Cardiac muscle cell (in vitro differentiated cells and primary cell): ENCODE measurements around the gene TREML1. TPM values are rescaled to one million over a fixed set of nuclear protein-coding genes. Genes with fewer than 3 reads are reported as not detected.
A peak's percentile ranks its signal among the peaks of the same experiment; 100 is the strongest.

Experiments used
- DNase-seq, 2 donors: peaks; one replicate each; pipeline versions ENCODE4 v3.0.0 to v3.0.0-alpha.2; 2010 to 2017; ENCODE audit warnings: low read depth in 1 of 2, low spot score in 1 of 2
- H3K27ac ChIP-seq: fragments of 200-600 bp; sonication (generic); 2 replicates; pipeline ENCODE4 v1.5.1; 2016
- H3K27me3 ChIP-seq: fragments of 200-600 bp; sonication (generic); 2 replicates; pipeline ENCODE4 v1.6.0; 2016; ENCODE audit warnings: control low read depth
- H3K36me3 ChIP-seq: fragments of 200-600 bp; sonication (generic); 2 replicates; pipeline ENCODE4 v1.5.1; 2016; ENCODE audit warnings: control low read depth
- H3K4me1 ChIP-seq: fragments of 200-600 bp; sonication (generic); 2 replicates; pipeline ENCODE4 v1.8.1; 2017; ENCODE audit warnings: low read depth, mild to moderate bottlenecking, mixed run types
- H3K4me3 ChIP-seq: fragments of 200-600 bp; sonication (generic); 2 replicates; pipeline ENCODE4 v1.5.1; 2016; ENCODE audit warnings: mild to moderate bottlenecking
- H3K9me3 ChIP-seq: fragments of 200-600 bp; sonication (generic); 2 replicates; pipeline ENCODE4 v1.5.1; 2017; ENCODE audit warnings: low read depth, mild to moderate bottlenecking, control low read depth
- polyA plus RNA-seq: library from polyadenylated mRNA; unstranded; fragments of >200 nt; fragmentation: Nextera tagmentation; extraction: Ambion mirVana; gene quantifications from 2 replicates; pipeline ENCODE4 v1.2.1, GENCODE V29; 2016
- total RNA-seq: library from RNA; depleted of rRNA; stranded (reverse); fragments of >200 nt; gene quantifications from 2 replicates; pipeline ENCODE4 v1.2.3, GENCODE V29; 2016
- TF ChIP-seq, protein P1 (sequence below): IDR thresholded peaks from 2 replicates; pipeline ENCODE4 v1.5.1; 2012; ENCODE audit warnings: low read depth, mild to moderate bottlenecking, low read length

TREML1 gene
- total and polyA plus RNA-seq, 2 experiments from 2014 or later = not detected

DNA sequence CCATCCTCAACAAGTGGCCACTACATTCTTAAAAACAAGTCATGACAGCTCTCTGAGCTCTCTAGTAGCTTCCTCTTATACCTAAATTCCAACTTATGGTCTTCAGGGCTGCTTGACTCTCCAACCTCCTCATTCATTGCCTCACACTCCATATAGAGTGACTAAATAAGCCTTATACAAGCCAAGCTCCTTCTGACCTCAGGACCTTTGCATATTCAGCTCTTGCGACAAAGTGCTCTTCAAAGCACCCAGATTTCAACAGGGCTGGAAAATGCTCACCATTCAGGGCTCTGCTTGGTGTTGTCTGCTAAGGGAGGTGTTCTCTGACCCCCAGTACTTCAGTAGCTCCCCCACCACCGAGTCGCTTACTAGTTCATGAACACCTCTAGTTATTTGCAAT is 43.1 kb upstream of the TREML1 start:
- Histone ChIP-seq H3K27ac (no peak overlapping the region), H3K27me3 (peaks cover 7% of the 10 kb centered on the region), H3K36me3 (no peaks in the 10 kb centered on the region), H3K4me3 (no peak overlapping the region), H3K4me1 (peaks cover 7% of the 10 kb centered on the region), H3K9me3 (no peaks in the 10 kb centered on the region)
- DNase-seq = no peak
- TF ChIP-seq, protein P1, sequence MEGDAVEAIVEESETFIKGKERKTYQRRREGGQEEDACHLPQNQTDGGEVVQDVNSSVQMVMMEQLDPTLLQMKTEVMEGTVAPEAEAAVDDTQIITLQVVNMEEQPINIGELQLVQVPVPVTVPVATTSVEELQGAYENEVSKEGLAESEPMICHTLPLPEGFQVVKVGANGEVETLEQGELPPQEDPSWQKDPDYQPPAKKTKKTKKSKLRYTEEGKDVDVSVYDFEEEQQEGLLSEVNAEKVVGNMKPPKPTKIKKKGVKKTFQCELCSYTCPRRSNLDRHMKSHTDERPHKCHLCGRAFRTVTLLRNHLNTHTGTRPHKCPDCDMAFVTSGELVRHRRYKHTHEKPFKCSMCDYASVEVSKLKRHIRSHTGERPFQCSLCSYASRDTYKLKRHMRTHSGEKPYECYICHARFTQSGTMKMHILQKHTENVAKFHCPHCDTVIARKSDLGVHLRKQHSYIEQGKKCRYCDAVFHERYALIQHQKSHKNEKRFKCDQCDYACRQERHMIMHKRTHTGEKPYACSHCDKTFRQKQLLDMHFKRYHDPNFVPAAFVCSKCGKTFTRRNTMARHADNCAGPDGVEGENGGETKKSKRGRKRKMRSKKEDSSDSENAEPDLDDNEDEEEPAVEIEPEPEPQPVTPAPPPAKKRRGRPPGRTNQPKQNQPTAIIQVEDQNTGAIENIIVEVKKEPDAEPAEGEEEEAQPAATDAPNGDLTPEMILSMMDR = no peak

DNA sequence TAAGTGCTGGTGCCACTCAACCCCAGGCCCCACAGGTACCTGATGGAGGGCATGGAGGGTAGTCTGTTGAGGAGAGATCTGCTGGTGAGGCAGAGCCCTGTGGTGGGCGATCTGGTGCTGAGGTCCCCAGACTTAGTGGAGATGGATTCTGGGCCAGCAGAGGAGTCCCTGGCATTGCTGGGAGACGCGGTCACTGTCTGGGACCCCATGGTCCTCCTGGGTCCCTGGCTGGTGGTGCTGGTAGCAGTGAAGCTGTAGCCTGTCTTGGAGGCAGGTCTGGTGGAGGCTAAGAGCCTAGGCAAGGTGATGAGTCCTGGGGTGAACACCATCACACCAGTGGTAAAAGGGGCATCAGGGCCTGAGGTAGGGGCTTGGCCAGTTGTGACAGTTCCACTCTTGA is 40.2 kb upstream of the TREML1 start:
- Histone ChIP-seq H3K4me3 (no peak overlapping the region), H3K36me3 (no peaks in the 10 kb centered on the region), H3K4me1 (no peaks in the 10 kb centered on the region), H3K27me3 (peaks cover 7% of the 10 kb centered on the region), H3K27ac (no peak overlapping the region), H3K9me3 (no peaks in the 10 kb centered on the region)
- DNase-seq = no peak
- TF ChIP-seq, protein P1 = no peak

DNA sequence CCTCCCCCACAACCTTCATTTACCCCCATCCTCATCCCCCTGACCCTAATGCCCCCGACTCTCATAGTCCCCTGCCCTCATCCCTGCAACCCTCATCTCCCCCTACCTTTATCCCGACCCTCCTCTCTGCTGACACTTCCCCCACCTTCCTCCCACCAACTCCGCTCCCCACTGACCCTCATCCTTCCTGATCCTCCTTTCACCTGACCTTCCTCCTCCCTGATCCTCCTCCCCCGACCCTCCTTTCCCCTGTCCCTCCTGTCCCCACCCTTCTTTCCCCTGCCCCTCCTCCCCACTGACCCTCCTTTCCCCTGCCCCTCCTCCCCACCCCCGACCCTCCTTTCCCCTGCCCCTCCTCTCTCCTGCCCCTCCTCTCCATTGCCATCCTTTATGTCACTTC is 39.7 kb upstream of the TREML1 start:
- H3K9me3 ChIP-seq = no peaks in the 10 kb centered on the region
- peaks cover 7% of the 10 kb centered on the region for H3K27me3 ChIP-seq
- no peaks in the 10 kb centered on the region for H3K36me3 ChIP-seq
- no peaks in the 10 kb centered on the region for H3K4me1 ChIP-seq
- no peak overlapping the region for H3K27ac ChIP-seq
- no peak overlapping the region for H3K4me3 ChIP-seq
- TF ChIP-seq, protein P1 = no peak
- DNase-seq = no peak

DNA sequence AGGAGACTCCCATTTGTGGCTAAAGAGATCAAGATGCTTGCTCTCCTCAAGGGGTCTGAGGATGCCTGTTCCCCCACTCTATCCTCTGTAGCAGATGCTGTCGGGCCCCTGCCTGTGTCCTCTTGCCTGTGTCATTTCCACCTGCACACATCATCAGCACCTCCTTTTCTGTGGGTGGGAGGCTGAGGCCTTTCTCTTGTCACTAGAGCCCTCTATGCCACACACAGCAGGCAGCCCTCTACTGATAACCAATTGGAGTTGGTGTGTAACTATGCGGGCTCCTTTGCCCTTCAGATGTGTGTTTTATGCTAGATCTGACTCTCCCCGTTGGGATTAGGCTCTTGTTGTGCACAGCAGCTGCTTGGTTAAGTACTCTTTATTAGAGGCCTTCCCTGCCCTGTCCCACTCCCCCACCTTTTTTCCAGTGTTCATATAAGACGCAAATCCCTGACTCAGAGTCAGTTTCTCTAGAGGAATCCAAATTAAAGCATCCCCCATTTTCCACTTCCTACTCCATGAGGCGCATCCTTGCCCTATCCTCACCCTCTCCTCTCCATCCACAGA is 39.1 kb upstream of the TREML1 start:
- Histone ChIP-seq H3K4me1 (no peaks in the 10 kb centered on the region), H3K27me3 (peaks cover 7% of the 10 kb centered on the region), H3K27ac (no peak overlapping the region), H3K9me3 (no peaks in the 10 kb centered on the region), H3K36me3 (no peaks in the 10 kb centered on the region), H3K4me3 (no peak overlapping the region)
- DNase-seq = no peak
- TF ChIP-seq, protein P1 = no peak

DNA sequence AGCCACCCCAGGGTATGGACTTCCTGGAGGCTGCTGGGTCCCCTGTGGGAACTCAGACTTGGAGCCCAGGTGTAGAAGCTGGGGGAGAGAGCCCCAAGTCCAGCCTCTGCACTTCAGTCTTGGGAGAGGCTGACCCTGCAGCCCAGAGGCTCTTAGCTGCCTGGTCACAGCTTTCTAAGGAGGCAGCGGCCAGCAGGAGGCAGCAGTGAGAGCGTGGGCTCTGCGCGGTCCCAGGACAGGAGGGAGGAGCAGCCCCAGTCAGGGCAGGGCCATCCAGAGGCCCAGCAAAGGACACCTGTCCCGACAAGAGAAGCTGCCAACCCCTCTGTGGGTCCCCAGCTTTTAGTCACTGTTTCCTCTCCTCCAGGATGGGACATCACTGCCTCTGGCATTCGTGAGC is 37.4 kb upstream of the TREML1 start:
- Histone ChIP-seq H3K4me3 (no peak overlapping the region), H3K9me3 (no peaks in the 10 kb centered on the region), H3K27me3 (peaks cover 7% of the 10 kb centered on the region), H3K36me3 (no peaks in the 10 kb centered on the region), H3K4me1 (no peaks in the 10 kb centered on the region), H3K27ac (no peak overlapping the region)
- TF ChIP-seq, protein P1 = peak; percentile 74
- peak; percentile 53 to 55 for DNase-seq
